Measurements from ENCODE around the gene FRMD7.
"Not testable (repeated sequence)": the region's sequence is repeated elsewhere in the genome, so short reads cannot be mapped to it uniquely, and the experiment has no call there.

Gene FRMD7

DNA sequence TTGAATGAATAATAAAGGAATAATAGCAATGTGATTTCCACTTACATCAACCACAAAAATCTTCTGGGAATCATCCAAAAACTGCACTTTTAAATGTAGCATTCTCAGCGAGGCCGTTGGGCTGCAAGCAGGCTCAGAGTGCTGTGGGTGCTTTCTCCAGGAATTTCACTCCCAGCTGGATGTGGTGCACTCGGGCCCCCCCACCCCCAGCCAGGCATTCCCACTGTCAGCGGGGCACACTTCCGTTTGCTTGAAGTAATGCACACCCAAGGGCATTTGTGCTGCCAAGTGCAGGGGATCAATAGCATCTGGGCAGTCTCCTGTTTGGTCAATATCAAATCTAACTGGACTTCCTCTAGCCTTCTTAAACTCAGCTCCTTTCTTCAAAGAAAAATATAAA lies at the start of gene FRMD7:
Gene FRMD7, minus strand, starts transcription at position 278 of the 400 bp plus-strand sequence. Its CDS starts 176 bp downstream, at position 102.
- DNase-seq, result no peak

GRCh38 chrX:132173647-132174046 lies 45.8 kb upstream of the FRMD7 start:
- no peak for DNase-seq

DNA sequence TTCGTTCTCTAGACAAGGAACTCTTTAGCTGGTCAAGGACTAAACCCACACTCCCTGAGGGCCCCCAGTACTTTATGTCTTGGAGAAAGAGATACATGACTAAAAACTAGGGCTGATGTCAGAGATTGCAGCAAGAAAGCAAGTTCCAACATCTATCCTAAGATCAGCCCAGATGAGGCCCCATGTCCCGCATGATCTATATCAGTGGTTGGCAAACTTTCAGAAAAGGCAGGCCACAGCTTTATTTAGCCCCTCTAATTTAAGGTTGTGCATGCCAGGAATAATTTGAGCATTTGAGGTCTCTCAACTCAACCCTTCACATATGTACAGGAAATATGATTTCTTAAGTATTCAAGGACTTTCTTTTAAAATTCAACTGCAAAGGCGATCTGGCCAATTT lies 44.1 kb upstream of the FRMD7 start:
- DNase-seq, result no peak

GRCh38 chrX:132171478-132171877 lies 43.7 kb upstream of the FRMD7 start:
- DNase-seq, result no peak

GRCh38 chrX:132169554-132169953 lies 41.7 kb upstream of the FRMD7 start:
- DNase-seq, result no peak

DNA sequence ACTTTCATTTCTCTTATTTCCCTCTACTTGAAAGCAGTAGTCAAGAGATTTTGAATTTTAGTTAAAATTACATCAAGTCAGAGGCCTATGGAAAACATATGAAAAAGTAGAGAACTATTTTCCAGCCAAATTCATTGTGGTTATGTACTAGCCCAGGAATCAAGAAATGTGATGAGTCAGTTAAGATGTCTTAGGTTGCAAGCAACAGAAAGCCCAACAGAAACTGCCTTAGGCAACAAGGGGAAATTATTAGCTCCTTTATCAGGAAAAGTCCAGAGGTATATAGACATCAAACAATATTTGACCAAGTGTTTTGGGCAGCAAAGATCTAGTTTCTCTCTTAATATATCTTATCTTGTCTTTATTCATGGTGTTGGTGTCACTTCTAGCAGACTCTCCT lies 37.8 kb upstream of the FRMD7 start:
- no peak for DNase-seq

GRCh38 chrX:132165005-132165404 lies 37.2 kb upstream of the FRMD7 start:
- DNase-seq, result no peak

DNA sequence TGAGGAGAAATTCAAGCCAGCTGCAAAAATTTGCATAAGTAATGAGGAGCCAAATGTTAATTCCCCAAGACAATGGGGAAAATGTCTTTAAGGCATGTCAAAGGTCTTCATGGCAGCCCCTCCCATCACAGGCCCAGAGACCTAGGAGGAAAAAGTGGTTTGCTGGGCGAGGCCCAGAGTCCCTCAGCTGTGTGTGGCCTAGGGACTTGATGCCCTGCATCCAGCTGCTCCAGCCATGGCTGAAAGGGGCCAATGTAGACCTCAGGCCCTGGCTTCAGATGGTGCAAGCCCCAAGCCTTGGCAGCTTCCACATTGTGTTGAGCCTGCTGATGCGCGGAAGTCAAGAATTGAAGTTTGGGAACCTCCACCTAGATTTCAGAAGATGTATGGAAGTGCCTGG lies 35.3 kb upstream of the FRMD7 start:
- not testable (repeated sequence) for DNase-seq

GRCh38 chrX:132153166-132153565 lies 25.3 kb upstream of the FRMD7 start:
- no peak for DNase-seq

GRCh38 chrX:132146456-132146855 lies 18.6 kb upstream of the FRMD7 start:
- no peak for DNase-seq

DNA sequence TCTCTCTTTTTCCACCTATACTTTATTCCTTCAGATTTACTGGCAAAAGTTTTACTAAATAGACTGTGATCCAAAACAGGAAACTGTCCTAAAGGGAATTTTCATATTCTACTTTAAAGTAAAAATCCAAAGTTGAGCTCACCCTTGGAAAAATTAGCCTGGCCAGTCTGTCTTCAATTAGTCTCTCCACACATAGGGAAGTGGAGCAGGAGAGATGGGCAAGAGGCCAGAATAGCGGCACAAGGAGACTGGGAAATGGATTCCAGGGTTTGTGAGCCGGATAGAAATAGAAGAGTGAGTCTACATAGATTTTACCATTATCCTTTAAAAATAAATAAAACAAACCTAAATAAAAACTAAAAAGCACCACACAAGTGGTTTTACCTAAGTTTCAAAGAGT lies 16.2 kb upstream of the FRMD7 start:
- DNase-seq, result no peak

DNA sequence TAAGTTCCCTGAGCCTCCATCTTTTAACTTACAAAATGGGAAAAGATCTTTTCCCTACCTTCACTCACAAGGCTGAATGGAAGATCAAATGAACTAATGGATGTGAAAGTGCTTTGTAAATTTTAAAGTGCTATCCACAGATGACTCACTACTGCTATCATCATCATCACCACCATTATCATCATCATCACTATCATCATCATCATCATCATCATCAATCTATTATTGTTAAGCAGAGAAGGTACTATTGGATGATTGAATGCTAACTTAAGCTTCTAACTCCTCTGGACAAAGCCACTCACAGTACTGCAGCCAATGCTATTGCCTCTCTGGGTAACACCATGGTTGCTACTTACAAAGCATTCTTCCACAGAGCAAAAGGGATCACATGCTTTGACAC lies 1.9 kb downstream of the FRMD7 start:
- DNase-seq, result no peak

GRCh38 chrX:132120913-132121312 lies 6.9 kb downstream of the FRMD7 start:
- no peak for DNase-seq

GRCh38 chrX:132119821-132120515 lies 7.9 kb downstream of the FRMD7 start:
- DNase-seq, result no peak

DNA sequence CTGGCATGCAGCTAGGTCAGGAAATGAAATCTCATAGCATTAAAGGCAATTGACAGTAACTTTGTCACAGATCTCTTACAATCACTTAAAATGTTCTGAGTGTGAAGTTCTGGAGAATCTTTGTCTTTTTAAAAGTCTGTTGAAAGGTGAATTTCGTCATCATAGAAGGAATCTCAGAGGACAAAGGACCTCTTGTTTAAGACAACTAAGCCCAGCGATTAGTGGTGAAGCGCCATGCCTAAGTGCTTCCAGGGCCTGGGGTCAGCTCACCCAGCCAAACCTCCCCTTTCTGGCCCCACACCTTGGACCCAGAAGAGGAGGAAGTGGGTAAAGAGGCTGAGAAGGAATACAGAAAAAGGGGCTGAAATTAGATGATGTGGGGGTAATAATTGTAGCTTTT lies 8.5 kb downstream of the FRMD7 start:
- no peak for DNase-seq

- no peak for DNase-seq
These were observed 9.5 kb downstream of the FRMD7 start for GRCh38 chrX:132118358-132118757.

DNA sequence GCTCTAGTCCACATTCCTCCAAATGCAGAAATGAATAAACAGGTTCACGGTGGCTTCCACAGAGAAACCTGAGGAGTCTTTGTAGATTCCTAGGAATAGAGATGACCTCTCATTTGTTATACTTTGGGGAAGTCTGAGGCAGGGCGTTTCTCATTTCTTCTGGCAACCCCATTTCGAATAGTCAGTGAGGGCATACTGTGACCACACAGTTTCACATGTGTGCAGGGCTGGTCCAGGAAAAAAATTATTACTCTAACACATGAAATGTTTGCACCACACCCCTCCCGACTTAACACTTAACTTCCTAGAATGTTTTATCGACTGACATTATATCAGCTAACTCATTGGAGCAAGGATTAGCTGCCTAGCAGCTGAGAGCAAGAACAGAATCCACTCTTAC lies 12.0 kb downstream of the FRMD7 start:
- no peak for DNase-seq

- DNase-seq, result no peak
These were observed 13.2 kb downstream of the FRMD7 start for GRCh38 chrX:132114607-132115006.

GRCh38 chrX:132107291-132107690 lies 20.5 kb downstream of the FRMD7 start:
- DNase-seq, result no peak

GRCh38 chrX:132101799-132102198 lies 26.0 kb downstream of the FRMD7 start:
- no peak for DNase-seq

GRCh38 chrX:132101206-132101605 lies 26.6 kb downstream of the FRMD7 start:
- DNase-seq, result no peak

- DNase-seq, result not testable (repeated sequence)
These were observed 29.1 kb downstream of the FRMD7 start for GRCh38 chrX:132098704-132099103.

- no peak for DNase-seq
These were observed 33.7 kb downstream of the FRMD7 start for GRCh38 chrX:132094164-132094563.

GRCh38 chrX:132093239-132093860 lies 34.5 kb downstream of the FRMD7 start:
- DNase-seq, result no peak

All from NCI-H187 (cell line).